H9 (cell line): ENCODE results near the gene PEPD. TPM values are rescaled to one million over a fixed set of nuclear protein-coding genes. Genes with fewer than 3 reads are reported as not detected.
A peak's percentile ranks its signal among the peaks of the same experiment; 100 is the strongest.

Source experiments
- DNase-seq: peaks from one replicate; pipeline ENCODE4 v3.0.0-alpha.2; 2017
- H2AFZ ChIP-seq: one replicate; pipeline ENCODE4 v1.6.1; 2013; ENCODE audit warnings: mild to moderate bottlenecking, low read length, control low read depth, moderate library complexity
- H2AK5ac ChIP-seq: 2 replicates; pipeline ENCODE4 v1.6.1; 2013; ENCODE audit warnings: low read length, control low read depth, mixed read lengths; ENCODE audit not compliant: insufficient read length
- H2BK120ac ChIP-seq: one replicate; pipeline ENCODE4 v1.6.1; 2013; ENCODE audit warnings: low read depth, mild to moderate bottlenecking, low read length, control low read depth, inconsistent platforms; ENCODE audit not compliant: poor library complexity, severe bottlenecking
- H2BK12ac ChIP-seq: 2 replicates; pipeline ENCODE4 v1.6.1; 2013; ENCODE audit warnings: low read length, control low read depth, mixed read lengths, low read depth; ENCODE audit not compliant: insufficient read length
- H2BK15ac ChIP-seq: 2 replicates; pipeline ENCODE4 v1.6.1; 2013; ENCODE audit warnings: low read depth, low read length, control low read depth
- H2BK20ac ChIP-seq: one replicate; pipeline ENCODE4 v1.6.1; 2013; ENCODE audit warnings: low read depth, mild to moderate bottlenecking, low read length, control low read depth, inconsistent platforms; ENCODE audit not compliant: poor library complexity, severe bottlenecking
- H2BK5ac ChIP-seq: 2 replicates; pipeline ENCODE4 v1.6.1; 2013; ENCODE audit warnings: low read length, control low read depth, mixed read lengths; ENCODE audit not compliant: insufficient read length
- H3K14ac ChIP-seq: 2 replicates; pipeline ENCODE4 v1.6.1; 2013; ENCODE audit warnings: low read length, control low read depth; ENCODE audit not compliant: insufficient read depth
- H3K18ac ChIP-seq: 2 replicates; pipeline ENCODE4 v1.6.1; 2013; ENCODE audit warnings: low read depth, mild to moderate bottlenecking, mixed read lengths, low read length, control low read depth; ENCODE audit not compliant: insufficient read length
- H3K23ac ChIP-seq: 2 replicates; pipeline ENCODE4 v1.6.1; 2013; ENCODE audit warnings: low read length, control low read depth, mixed read lengths, low read depth; ENCODE audit not compliant: insufficient read length
- H3K23me2 ChIP-seq: 2 replicates; pipeline ENCODE4 v1.6.1; 2013; ENCODE audit warnings: low read depth, mild to moderate bottlenecking, mixed read lengths, low read length, control low read depth; ENCODE audit not compliant: insufficient read length, poor library complexity, severe bottlenecking
- H3K27ac ChIP-seq: 2 replicates; pipeline ENCODE4 v1.5.1; 2013; ENCODE audit warnings: low read length, control low read depth, mixed read lengths, low read depth; ENCODE audit not compliant: insufficient read length
- H3K27me3 ChIP-seq: 2 replicates; pipeline ENCODE4 v1.6.1; 2013; ENCODE audit warnings: low read length, control low read depth, inconsistent platforms; ENCODE audit not compliant: insufficient read depth
- H3K4ac ChIP-seq: 2 replicates; pipeline ENCODE4 v1.6.1; 2013; ENCODE audit warnings: low read depth, mild to moderate bottlenecking, control low read depth, inconsistent platforms, low read length, moderate library complexity
- H3K4me1 ChIP-seq: 2 replicates; pipeline ENCODE4 v1.6.1; 2013; ENCODE audit warnings: low read length, control low read depth, inconsistent platforms; ENCODE audit not compliant: insufficient read depth
- H3K4me2 ChIP-seq: 2 replicates; pipeline ENCODE4 v1.6.1; 2013; ENCODE audit warnings: low read length, control low read depth, mixed read lengths; ENCODE audit not compliant: insufficient read length, insufficient read depth
- H3K56ac ChIP-seq: 2 replicates; pipeline ENCODE4 v1.6.1; 2013; ENCODE audit warnings: low read depth, mild to moderate bottlenecking, mixed read lengths, low read length, control low read depth; ENCODE audit not compliant: insufficient read length
- H3K79me1 ChIP-seq: 2 replicates; pipeline ENCODE4 v1.6.1; 2013; ENCODE audit warnings: low read depth, mild to moderate bottlenecking, moderate library complexity, low read length, control low read depth, inconsistent platforms; ENCODE audit not compliant: insufficient read depth, poor library complexity, severe bottlenecking
- H3K79me2 ChIP-seq: 2 replicates; pipeline ENCODE4 v1.6.1; 2013; ENCODE audit warnings: low read length, control low read depth, inconsistent platforms; ENCODE audit not compliant: insufficient read depth
- H3K9ac ChIP-seq: 2 replicates; pipeline ENCODE4 v1.6.1; 2013; ENCODE audit warnings: low read length, control low read depth, mixed read lengths; ENCODE audit not compliant: insufficient read length; ENCODE audit errors: extremely low read depth
- H3K9me3 ChIP-seq: one replicate; pipeline ENCODE4 v1.6.1; 2013; ENCODE audit warnings: low read depth, low read length, inconsistent platforms; ENCODE audit not compliant: control insufficient read depth
- H3T11ph ChIP-seq: one replicate; pipeline ENCODE4 v1.6.1; 2013; ENCODE audit warnings: mild to moderate bottlenecking, low read length, control low read depth, inconsistent platforms
- H4K20me1 ChIP-seq: one replicate; pipeline ENCODE4 v1.6.1; 2013; ENCODE audit not compliant: control insufficient read depth, insufficient read length, insufficient read depth
- H4K5ac ChIP-seq: 2 replicates; pipeline ENCODE4 v1.6.1; 2013; ENCODE audit warnings: low read depth, mild to moderate bottlenecking, mixed read lengths, low read length, control low read depth; ENCODE audit not compliant: insufficient read length
- H4K8ac ChIP-seq: replicated peaks from 2 replicates; pipeline ENCODE4 v1.6.1; 2013; ENCODE audit warnings: low read length, control low read depth, mixed read lengths, low read depth; ENCODE audit not compliant: insufficient read length
- H4K91ac ChIP-seq: 2 replicates; pipeline ENCODE4 v1.6.1; 2013; ENCODE audit warnings: low read depth, mild to moderate bottlenecking, moderate library complexity, mixed read lengths, low read length, control low read depth; ENCODE audit not compliant: insufficient read length
- H3K27ac Mint-ChIP-seq, 3 experiments: 2 replicates in 2 of 3; 3 replicates in 1 of 3; pipeline ENCODE4 v1.8.0; 2020 to 2021; ENCODE audit warnings: mixed read lengths in 3 of 3, mild to moderate bottlenecking in 1 of 3, moderate library complexity in 1 of 3
- H3K27me3 Mint-ChIP-seq: 2 replicates; pipeline ENCODE4 v1.8.0; 2021; ENCODE audit warnings: low read depth, mild to moderate bottlenecking, moderate library complexity, mixed read lengths
- H3K36me3 Mint-ChIP-seq, 3 experiments: 2 replicates in 2 of 3; 3 replicates in 1 of 3; pipeline ENCODE4 v1.8.0; 2020 to 2021; ENCODE audit warnings: low read depth in 3 of 3, mixed read lengths in 3 of 3; ENCODE audit not compliant: insufficient read depth in 1 of 3
- H3K4me1 Mint-ChIP-seq, 2 experiments: 2 replicates each; pipeline ENCODE4 v1.8.0; 2020; ENCODE audit warnings: mixed read lengths in 2 of 2
- H3K4me3 Mint-ChIP-seq, 2 experiments: 2 replicates in 1 of 2; 3 replicates in 1 of 2; pipeline ENCODE4 v1.8.0; 2020 to 2021; ENCODE audit warnings: mild to moderate bottlenecking in 2 of 2, mixed read lengths in 2 of 2, moderate library complexity in 1 of 2
- H3K9me3 Mint-ChIP-seq, 2 experiments: 2 replicates in 1 of 2; 3 replicates in 1 of 2; pipeline ENCODE4 v1.8.0; 2020; ENCODE audit warnings: mild to moderate bottlenecking in 2 of 2, mixed read lengths in 2 of 2, moderate library complexity in 1 of 2
- CTCF ChIP-seq: fragments of 200-600 bp; sonication (generic); conservative IDR thresholded peaks from 3 replicates; pipeline ENCODE4 v1.8.0; 2021; ENCODE audit warnings: antibody characterized with exemption, mild to moderate bottlenecking
- WGBS: extraction: QIAGEN DNeasy Blood & Tissue Kit; methylation state at CpG from one replicate; pipeline ENCODE4 v1.1.7; 2013; ENCODE audit warnings: missing lambda C conversion rate, low lambda C conversion rate, mixed read lengths; ENCODE audit not compliant: insufficient read length; ENCODE audit errors: extremely low coverage; 5-methylcytosine and 5-hydroxymethylcytosine counted together
- total RNA-seq: library from RNA; stranded (reverse); gene quantifications from 2 replicates; pipeline ENCODE4 v1.2.1, GENCODE V29; 2021

Gene PEPD
- total RNA-seq, 1 experiment from 2014 or later = 52.8 TPM

DNA sequence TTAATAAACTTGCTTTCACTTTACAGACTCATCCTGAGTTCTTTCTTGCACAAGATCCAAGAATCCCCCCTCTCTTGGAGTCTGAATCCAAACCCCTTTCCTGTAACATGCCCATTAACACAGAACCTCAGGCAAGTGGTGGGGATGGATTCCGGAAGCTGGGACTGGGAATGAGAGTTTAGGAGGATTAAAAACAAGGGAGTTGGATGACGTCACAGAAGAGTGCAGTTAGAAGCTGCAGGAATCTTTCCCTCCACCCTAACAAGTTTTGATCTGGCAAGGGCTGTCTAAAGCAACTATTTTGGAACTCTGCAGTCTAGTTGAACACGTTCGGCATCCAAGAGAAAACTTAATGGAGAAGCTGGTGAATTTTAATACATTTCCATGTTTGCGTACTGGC lies 48.2 kb upstream of the PEPD start:
- H4K91ac ChIP-seq = no peak overlapping the region
- no peak overlapping the region for H2BK20ac ChIP-seq
- no peak overlapping the region for H2AK5ac ChIP-seq
- no peaks in the 10 kb centered on the region for H3K79me2 ChIP-seq
- no peak overlapping the region for H3K56ac ChIP-seq
- peaks cover 12% of the 10 kb centered on the region for H3K9me3 ChIP-seq
- peak overlapping the region in 1 of 2 experiments; percentile 1; a peak in 1 of 5 replicates for H3K4me3 Mint-ChIP-seq
- H3K23ac ChIP-seq = no peak overlapping the region
- no peak overlapping the region for H3K18ac ChIP-seq
- H3K36me3 Mint-ChIP-seq = peaks cover 3 to 18% (median 9%) of the 10 kb centered on the region in 3 experiments; a peak in 6 of 7 replicates
- H3K9me3 Mint-ChIP-seq = peaks cover 18% of the 10 kb centered on the region in 2 experiments
- no peak overlapping the region for H3K4me2 ChIP-seq
- H3K14ac ChIP-seq = no peak overlapping the region
- no peaks in the 10 kb centered on the region for H3K23me2 ChIP-seq
- H3T11ph ChIP-seq = no peak overlapping the region
- H2BK12ac ChIP-seq = no peak overlapping the region
- no peak overlapping the region for H2BK15ac ChIP-seq
- no peak overlapping the region for H2BK120ac ChIP-seq
- no peak overlapping the region for H2BK5ac ChIP-seq
- no peak overlapping the region for H3K9ac ChIP-seq
- no CpG with 5 or more reads among the region's 5 CpGs for WGBS
- H3K27ac ChIP-seq = no peak overlapping the region
- no peak for TF ChIP-seq CTCF
- H3K4ac ChIP-seq = no peak overlapping the region
- no peaks in the 10 kb centered on the region for H3K79me1 ChIP-seq
- H2AFZ ChIP-seq = peak overlapping the region; percentile 80
- H3K4me1 Mint-ChIP-seq = peaks cover 35 to 43% of the 10 kb centered on the region in 2 experiments
- H4K8ac ChIP-seq = no peak overlapping the region
- H4K5ac ChIP-seq = no peak overlapping the region
- H3K27ac Mint-ChIP-seq = no peak overlapping the region
- no peaks in the 10 kb centered on the region for H3K27me3 ChIP-seq
- H3K4me1 ChIP-seq = peaks cover 3% of the 10 kb centered on the region; the same call in 1 of the 2 replicates
- DNase-seq = no peak
- no peaks in the 10 kb centered on the region for H4K20me1 ChIP-seq
- H3K27me3 Mint-ChIP-seq = peaks cover 5% of the 10 kb centered on the region
